ENCODE measurements around the gene GPR27.

GRCh38 chr3:71786217-71786549 lies 32.5 kb downstream of the GPR27 start:
- TF ChIP-seq EGR1 (IDR thresholded peaks at IDR 0.05; ENCODE audit: borderline replicate concordance in 1 of 2, low read depth in 2 of 2, low read length in 2 of 2) (no peak), SIN3A (IDR thresholded peaks at IDR 0.05; ENCODE audit: low read depth, low read length) (no peak), MAX (IDR thresholded peaks at IDR 0.05; ENCODE audit: low read depth, low read length) (no peak), POLR2A (IDR thresholded peaks at IDR 0.05; ENCODE audit: low read depth, low read length) (no peak), ZNF274 (IDR thresholded peaks at IDR 0.05; ENCODE audit: insufficient read depth, insufficient read length) (no peak), CTCF (IDR thresholded peaks at IDR 0.05 in 2 of 3, conservative IDR thresholded peaks at IDR 0.05 in 1 of 3; ENCODE audit: control insufficient read depth in 2 of 3, extremely low read depth in 1 of 3, insufficient read depth in 1 of 3, low read depth in 3 of 3, low read length in 3 of 3) (no peak), POLR2AphosphoS5 (IDR thresholded peaks at IDR 0.05; ENCODE audit: low read length) (no peak), NR2C1 (IDR thresholded peaks at IDR 0.05) (no peak), RELA (IDR thresholded peaks at IDR 0.05; ENCODE audit: borderline replicate concordance, partially characterized antibody) (no peak), WRNIP1 (IDR thresholded peaks at IDR 0.05; ENCODE audit: borderline replicate concordance, low read depth, low read length) (no peak), NFXL1 (IDR thresholded peaks at IDR 0.05; ENCODE audit: borderline replicate concordance) (no peak), YY1 (IDR thresholded peaks at IDR 0.05; ENCODE audit: low read depth, low read length) (no peak)
